GM19035 (cell line): ENCODE measurements around the gene RTN4R.
"Not testable (repeated sequence)": the region's sequence is repeated elsewhere in the genome, so short reads cannot be mapped to it uniquely, and the experiment has no call there.

Experiments used
- ATAC-seq: cut with Tn5 transposase; IDR thresholded peaks from one replicate; pipeline ENCODE4 v1.9.1; 2021; ENCODE audit not compliant: unreplicated experiment

The RTN4R gene

GRCh38 chr22:20268279-20269012 is at the start of gene RTN4R:
Gene RTN4R (minus strand): TSS chr22:20268318. CDS start chr22:20268092, 226 bp downstream.
- ATAC-seq: no peak

GRCh38 chr22:20317402-20318042 is 49.4 kb upstream of the RTN4R start:
- not testable (repeated sequence) for ATAC-seq

- no peak for ATAC-seq
Observed at GRCh38 chr22:20316844-20317401, 48.8 kb upstream of the RTN4R start.

GRCh38 chr22:20316217-20316843 is 48.2 kb upstream of the RTN4R start:
- no peak for ATAC-seq

GRCh38 chr22:20315337-20316216 is 47.5 kb upstream of the RTN4R start:
- no peak for ATAC-seq

GRCh38 chr22:20314741-20315336 is 46.7 kb upstream of the RTN4R start:
- not testable (repeated sequence) for ATAC-seq

- ATAC-seq: not testable (repeated sequence)
Observed at GRCh38 chr22:20314206-20314605, 46.1 kb upstream of the RTN4R start.

GRCh38 chr22:20313306-20314077 is 45.4 kb upstream of the RTN4R start:
- ATAC-seq: not testable (repeated sequence)

GRCh38 chr22:20312396-20313191 is 44.5 kb upstream of the RTN4R start:
- no peak for ATAC-seq

GRCh38 chr22:20311249-20312062 is 43.3 kb upstream of the RTN4R start:
- ATAC-seq: not testable (repeated sequence)

GRCh38 chr22:20310773-20311172 is 42.7 kb upstream of the RTN4R start:
- ATAC-seq: not testable (repeated sequence)

GRCh38 chr22:20310180-20310579 is 42.1 kb upstream of the RTN4R start:
- ATAC-seq: not testable (repeated sequence)

- not testable (repeated sequence) for ATAC-seq
Observed at GRCh38 chr22:20308806-20309650, 40.9 kb upstream of the RTN4R start.

- ATAC-seq: not testable (repeated sequence)
Observed at GRCh38 chr22:20307448-20308447, 39.6 kb upstream of the RTN4R start.

GRCh38 chr22:20306646-20307447 is 38.7 kb upstream of the RTN4R start:
- ATAC-seq: not testable (repeated sequence)
